HCEC 1CT (cell line): ENCODE measurements around the gene IZUMO4.
"Not testable (repeated sequence)": the region's sequence is repeated elsewhere in the genome, so short reads cannot be mapped to it uniquely, and the experiment has no call there.

Experiments used
- DNase-seq: peaks from one replicate; pipeline ENCODE4 v3.0.0-alpha.2; 2017

The IZUMO4 gene

DNA sequence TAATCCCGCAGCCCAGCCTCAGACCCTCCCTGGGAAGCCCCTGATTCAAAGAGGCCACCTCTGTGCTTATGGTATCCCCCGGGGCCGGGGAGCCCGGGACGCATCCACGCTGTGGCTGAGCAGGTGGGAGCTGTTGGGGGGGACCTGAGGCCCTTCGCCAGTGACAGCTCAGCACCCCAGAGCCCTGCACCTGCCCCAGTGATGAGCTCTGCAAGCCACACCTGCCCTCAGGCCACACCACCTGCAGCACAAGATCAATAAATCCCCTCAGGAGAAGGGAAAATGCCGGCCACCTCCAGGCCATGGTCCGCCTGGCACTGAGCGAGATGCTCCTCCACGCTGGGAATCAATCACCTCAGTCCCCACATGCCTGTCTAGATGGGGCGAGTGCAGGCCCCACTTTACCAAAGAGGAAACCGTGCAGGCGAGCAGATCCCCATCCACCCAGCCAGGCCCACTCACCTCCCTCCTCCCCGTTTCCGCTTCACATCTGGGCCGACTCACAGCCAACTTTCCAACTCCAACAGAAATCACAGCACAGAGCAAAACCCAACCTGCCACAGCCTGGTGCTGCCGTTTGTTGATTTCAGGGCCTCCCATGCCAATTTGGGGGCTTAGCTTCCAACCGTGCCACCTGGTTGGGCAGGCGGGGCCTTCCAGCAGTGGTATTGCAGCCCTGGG, 13.4 kb upstream of the IZUMO4 start:
- DNase-seq = no peak

DNA sequence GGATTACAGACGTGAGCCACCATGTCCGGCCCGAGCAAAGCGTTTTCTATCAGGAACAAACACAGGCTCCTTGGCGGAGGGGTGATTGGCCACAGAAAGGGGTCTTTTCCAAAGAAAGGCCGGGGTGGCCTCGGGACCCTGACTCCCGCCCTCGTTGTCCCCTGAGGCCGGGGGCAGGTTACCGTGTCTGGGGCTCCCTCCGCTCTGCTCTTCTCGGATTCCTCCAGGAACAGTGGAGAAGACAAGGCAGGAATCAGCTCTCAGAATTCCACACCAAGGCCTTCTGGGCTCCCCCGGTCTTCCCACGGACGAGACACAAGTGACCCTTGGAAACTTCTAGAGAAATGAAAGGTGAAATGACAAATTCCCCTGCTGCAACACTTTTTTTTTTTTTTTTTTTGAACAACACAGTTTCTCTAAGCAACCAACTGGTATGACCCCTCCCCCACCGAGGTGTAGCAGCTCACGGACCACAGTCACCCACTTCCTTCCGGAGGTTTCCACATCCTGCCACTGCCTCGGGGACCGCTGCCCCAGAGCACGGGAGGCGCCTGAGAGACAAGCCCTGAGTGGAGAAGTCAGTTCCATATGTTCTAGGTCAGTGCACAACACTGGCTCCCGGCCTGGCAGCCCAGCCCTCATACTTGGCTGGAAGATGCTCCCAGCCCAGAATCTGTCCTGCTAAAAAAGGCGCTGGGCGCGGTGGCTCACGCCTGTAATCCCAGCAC, 11.6 kb upstream of the IZUMO4 start:
- no peak for DNase-seq

DNA sequence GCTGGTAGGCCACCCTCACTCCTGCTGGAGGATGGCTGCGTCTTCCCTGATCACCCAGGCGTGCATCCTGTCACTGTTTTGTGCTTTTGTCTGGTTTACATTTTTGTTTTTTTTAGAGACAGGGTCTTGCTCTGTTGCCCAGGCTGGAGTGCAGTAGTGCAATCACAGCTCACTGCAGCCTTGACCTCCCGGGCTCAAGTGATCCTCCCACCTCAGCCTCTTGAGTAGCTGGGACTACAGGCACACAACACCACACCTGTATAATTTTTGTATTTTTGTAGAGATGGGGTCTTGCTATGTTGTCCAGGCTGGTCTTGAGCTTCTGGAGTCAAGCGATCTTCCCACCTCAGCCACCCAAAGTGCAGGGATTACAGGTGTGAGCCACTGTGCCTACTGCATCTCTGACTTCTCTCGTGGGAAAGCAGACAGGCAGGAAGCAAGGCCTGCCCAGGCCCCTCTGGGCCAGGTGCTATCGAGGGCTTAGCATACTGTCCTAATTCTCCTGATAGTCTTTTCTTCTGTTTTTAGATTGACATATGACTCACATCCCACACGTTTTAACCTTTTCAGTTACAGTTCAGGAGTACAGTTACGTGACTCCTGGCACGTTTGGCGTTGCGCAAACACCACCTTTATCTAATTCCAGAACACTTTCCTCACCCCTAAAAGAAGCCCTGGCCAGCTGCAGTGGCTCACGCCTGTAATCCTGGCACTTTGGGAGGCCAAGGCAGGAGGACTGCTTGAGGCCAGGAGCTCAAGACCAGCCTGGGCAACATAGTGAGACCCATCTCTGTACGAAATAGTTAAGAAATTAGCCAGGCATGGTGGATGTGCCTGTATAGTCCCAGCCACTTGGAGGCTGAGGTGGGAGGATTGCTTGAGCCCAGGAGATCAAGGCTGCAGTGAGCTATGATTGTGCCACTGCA, 9.8 kb upstream of the IZUMO4 start:
- peak; percentile 7 for DNase-seq

DNA sequence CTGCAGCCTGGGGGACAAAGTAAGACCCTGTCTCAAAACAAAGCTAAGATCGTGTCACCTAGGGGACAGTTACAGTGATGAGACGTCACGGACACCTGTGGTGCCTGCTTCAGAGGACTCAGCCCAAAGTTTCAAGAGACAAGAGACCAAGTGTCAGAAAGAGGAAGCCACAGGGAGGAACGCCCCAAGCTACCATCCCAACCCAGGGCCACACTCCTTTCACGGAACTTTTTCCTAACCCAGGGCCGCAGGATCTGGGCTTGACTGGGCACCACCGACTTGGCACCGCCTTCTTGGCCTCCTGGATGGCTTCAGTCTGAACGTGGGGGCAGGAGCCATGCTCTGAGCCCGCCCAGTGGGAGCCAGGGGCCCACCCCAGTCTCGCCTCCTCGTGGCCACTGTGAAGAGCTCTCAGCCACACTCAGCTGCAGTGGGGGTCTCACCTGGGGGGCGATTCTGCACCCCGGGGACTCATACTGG, 9.1 kb upstream of the IZUMO4 start:
- DNase-seq = no peak

DNA sequence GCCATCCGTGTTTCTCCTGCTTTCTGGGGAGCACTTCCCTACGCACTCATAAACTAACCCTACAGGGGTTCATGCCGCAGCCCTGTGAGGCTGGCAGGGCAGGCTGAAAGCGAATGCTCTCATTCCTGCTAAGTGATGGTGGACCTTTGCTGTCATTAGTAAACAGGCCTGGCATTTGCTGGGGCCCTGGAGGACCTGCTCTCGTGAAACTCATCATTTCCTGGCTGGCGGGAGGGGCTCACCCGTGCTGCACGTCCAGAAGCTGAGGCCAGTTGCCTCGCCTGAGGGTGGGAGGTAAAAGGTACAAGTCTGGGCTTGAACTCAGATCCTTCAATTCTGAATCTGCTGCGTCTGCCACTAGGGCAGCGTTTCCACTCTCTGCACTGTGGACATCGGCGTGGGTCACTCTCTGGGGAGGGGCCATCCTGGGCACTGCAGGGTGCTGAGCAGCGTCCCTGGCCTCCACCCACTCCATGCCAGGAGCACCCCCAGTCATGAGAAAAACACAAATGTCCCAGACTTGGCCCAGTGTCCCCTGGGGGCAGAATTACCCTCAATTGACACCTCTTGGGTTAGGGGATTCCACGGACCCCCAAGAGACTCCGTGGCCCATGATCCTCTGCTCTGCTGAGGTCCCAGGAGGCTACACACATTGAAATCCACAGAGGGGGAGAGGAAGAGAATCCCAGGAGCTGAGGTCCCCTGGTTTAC, 7.6 kb upstream of the IZUMO4 start:
- DNase-seq = no peak

DNA sequence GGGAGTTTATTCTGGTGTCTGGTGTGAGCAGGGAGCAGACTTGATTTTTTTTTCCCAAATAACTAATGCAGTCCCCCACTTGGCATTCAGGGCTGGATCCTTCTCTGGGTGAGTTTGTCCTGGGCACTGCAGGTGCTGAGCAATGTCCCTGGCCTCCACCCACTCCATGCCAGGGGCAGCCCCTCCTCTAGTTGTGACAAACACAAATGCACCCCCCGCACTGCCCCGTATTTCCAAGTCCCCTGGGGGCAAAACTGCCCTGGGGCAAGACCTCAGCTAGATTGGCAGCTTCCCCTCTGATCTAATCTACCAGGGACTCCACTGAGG, 7.0 kb upstream of the IZUMO4 start:
- DNase-seq = no peak

DNA sequence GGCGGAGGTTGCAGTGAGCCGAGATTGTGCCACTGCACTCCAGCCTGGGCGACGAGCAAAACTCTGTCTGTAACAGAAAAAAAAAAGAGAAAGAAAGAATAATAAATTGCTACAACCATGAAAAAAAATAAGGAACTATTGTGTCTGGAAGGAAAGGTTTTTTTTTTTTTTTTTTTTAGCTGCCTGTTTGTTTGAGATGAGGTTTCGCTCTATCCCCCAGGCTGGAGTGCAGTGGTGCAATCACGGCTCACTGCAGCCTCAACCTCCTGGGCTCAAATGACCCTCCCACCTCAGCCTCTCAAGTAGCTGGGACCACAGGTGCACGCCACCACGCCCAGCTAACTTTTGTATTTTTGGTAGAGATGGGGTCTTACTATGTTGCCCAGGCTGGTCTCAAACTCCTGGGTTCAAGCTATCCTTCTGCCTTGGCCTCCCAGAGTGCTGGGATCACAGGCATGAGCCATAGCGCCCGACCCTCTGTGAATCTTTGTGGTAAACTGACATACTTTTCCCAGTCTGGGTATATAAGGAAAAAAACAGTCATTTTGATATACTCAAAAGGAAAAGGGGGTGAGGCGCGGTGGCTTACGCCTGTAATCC, 4.7 kb upstream of the IZUMO4 start:
- not testable (repeated sequence) for DNase-seq

DNA sequence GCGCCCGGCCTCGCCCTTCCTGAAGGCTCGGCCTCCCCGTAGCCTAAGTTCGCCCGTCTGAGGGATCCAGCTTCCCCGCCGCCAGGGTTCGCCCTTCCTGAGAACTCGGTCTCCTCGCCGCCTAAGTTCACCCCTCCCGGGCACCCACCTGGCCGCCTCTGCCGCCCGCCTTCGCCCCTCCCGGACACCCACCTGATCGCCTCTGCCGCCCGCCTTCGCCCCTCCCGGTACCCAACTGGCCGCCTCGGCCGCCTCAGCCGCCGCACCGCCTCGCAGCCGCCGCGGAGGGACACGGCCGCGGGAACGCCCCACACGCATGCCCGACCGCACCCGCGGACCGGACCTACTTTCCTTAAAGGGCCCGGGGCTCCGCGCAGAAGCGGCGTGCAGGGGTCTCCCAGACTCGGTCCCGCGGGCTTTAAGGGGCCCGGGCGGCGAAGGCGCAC, 658 bp upstream of the IZUMO4 start, which contains the start of gene MOB3A:
Gene MOB3A (minus strand): TSS at position 293 of the 446 bp plus-strand sequence. CDS start 17,766 bp downstream, outside the sequence.
- DNase-seq = peak; percentile 88

DNA sequence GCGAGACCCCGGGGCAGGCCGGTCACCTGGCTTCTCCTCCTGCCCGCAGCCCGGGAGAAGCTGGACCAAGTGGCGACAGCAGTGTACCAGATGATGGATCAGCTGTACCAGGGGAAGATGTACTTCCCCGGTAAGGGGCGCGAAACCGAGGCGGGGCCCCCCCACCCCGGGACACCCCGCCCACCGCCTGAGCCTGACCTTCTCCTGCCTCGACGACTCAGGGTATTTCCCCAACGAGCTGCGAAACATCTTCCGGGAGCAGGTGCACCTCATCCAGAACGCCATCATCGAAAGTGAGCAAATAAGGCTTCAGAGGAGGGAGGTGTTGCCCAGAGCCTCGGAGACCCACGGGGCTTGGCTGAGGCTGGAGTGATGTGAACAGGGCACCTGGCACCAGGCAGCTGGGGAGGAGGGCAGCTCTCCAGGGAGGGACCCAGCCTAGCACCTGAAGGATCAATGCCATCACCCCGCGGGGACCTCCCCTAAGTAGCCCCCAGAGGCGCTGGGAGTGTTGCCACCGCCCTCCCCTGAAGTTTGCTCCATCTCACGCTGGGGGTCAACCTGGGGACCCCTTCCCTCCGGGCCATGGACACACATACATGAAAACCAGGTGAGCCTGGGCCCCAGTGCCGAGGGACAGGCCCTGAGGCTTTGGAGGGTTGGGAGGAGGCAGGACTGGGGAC, 629 bp downstream of the IZUMO4 start:
- DNase-seq = no peak

DNA sequence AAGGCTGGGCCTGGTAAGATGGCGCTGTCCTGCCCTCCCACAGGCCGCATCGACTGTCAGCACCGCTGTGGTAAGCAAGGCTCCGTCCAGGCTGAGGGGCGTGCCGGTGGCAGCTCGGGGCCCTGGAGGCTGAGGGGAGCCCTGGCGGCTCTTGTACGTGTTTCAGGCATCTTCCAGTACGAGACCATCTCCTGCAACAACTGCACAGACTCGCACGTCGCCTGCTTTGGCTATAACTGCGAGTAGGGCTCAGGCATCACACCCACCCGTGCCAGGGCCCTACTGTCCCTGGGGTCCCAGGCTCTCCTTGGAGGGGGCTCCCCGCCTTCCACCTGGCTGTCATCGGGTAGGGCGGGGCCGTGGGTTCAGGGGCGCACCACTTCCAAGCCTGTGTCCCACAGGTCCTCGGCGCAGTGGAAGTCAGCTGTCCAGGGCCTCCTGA, 1.2 kb downstream of the IZUMO4 start:
- DNase-seq = no peak

DNA sequence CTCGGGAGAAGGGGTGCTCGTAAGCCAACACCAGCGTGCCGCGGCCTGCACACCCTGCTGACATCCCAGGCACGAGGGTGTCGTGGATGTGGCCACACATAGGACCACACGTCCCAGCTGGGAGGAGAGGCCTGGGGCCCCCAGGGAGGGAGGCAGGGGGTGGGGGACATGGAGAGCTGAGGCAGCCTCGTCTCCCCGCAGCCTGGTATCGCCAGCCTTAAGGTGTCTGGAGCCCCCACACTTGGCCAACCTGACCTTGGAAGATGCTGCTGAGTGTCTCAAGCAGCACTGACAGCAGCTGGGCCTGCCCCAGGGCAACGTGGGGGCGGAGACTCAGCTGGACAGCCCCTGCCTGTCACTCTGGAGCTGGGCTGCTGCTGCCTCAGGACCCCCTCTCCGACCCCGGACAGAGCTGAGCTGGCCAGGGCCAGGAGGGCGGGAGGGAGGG, 2.4 kb downstream of the IZUMO4 start:
- DNase-seq = no peak

DNA sequence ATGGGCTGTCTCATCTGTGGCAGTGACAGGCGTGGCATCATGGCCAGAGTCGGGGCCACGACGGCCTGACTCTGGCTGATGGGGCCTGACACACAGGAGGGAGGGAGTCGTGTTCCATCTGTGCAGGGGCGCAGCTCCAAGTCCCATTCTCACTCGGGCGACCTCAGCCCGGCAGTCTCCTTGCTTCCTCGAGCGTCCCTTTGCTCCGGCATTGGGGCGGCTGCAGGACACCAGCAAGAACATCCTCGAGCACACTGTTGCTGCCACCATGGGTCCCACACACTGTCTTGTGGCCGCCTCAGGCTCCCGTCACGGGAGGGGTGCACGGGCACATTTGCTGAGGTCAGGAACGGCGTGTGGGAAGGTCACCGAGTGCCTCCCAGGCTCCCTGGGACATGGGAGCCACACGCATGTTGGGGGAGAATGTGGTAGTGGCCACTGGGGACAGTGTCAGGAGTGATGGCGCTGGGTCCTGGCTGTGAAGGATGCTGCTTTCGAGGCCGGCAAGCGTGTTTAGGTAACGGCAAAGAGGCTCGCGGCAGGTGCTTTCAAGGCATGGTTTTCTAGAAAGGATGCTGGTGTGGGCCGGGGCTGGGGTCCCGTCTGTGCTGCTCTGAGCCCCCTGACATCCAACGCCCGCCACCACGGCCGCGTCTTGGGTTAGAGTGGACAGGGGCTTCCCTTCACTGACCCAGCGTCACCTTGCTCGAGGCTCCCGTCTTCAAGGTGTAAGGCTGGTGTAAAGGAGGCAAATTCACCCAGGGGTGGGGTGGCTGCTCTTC, 3.4 kb downstream of the IZUMO4 start:
- no peak for DNase-seq

DNA sequence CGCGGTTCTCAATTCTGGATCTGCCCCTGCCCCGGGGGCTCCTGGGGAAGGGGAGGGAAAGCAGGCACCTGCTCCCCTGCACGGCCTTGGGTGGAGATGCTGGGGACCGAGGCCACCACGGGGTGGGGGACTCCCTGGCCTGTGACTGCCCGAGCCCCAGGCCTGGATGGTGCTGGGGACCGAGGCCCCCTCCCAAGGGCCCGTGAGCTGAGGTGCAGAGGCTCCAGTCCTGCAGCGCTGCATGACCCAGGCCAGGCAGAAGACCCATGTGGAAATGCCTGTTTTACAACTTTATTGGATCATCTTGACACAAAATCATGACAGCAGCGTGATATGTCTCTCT, 4.0 kb downstream of the IZUMO4 start:
- DNase-seq = no peak

DNA sequence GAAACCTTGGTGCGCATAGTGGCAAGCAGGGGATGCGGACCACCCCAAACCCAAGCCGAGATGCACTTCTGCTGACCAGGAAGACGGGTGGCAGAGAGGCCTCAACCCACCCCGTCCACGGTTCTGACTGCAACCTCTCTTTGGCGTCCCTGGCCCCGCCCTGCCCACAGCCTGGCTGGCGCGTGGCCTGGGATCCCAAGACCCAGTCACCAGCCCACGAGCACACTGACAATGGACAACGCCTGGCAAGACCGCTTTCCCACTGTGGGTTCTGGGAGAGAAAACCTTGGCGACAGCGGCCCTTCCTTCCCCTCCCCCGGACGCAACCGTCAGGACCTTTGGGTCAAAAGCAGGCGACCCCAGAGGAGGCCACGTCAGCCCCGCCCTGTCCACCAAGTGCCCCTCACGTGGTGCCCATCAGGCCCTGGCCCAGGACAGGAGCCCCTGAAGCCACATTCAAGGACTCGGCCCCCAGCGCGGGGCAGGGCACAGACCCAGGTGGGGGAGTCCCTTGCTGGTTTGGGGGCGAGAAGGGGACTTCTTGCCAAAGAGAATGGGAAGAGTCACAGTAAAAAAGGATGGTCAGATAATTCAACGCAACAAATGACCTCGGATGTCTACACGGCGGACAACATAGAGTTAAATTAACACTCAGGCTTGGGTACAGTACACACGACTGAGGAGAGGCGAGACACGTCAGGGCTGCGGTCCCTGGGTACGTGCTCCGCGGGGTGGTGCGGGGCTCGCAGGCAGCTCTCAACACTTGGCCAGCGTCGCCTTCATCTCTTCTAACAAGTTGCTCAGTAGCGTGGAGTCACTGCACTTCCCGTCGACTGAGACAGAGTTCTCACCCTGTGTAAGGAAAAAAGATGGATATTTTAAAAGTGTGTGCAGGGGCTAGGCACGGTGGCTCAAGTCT, 5.0 kb downstream of the IZUMO4 start:
- DNase-seq = no peak

DNA sequence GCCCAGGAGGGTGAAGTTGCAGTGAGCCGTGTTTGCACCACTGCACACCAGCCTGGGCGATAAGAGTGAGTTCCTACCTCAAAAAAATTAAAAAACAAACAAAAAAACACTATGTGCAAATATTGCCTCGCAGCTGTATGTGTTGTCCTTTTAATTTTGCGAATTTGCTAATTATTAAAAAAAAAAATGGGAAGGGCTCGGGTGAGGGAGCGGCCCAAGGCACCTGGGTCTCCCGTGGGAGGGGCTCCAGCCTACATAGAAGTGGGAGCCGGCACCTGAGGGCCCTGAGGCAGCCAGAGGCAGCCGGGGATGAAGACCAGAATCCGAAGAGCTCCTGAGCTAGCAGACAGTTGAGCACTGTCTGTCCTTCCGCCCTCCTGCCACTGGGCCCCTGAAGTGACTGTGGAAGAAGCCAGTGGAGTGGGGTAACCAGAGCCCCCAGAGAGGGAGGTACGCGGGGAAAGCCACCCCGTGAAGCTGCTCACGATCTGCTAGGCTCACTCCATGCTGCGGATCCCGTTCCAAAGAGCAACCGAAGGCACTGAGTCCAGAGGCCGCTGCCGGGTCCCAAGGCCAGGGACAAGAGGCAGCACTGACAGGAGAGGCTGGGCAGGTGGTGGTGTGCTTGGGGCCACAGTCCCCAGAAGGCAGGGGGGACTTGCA, 6.5 kb downstream of the IZUMO4 start:
- no peak for DNase-seq

DNA sequence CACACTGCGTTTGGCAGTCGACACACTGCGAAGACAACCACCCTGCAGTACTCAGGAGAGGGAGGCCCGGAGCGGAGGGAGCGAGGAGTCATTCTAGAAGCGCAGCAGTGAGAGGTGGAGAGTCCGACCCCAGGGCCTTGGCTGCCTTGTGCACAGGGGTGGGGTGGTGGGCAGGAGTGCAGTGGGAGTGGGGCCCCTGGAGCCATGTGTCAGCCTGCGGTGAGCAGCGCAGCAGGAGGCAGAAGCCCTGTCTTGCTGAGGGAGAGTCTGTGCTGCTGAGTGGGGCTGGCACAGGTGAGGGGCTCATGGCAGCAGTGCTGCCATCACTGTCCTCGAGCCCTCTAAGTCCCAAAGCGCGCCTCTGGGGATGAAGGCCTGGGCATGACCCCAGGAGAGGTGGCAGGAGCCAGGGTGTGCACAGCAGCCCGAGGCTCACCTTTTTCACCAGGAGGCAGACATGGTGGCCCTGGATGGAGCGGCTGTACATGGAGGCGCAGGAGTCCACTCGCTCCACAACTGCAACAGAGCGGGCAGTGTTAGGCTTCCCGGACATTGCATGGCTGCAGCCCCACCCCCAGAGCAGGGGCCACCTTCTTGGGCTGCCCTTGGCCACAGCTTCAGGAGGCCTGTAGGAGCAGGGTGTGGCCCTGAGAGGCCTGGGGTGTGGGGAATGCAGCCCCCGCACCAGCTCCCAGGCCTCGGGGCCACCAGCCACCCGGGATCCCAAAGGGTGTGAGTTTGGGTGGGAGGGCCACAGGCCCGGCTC, 11.7 kb downstream of the IZUMO4 start:
- no peak for DNase-seq

DNA sequence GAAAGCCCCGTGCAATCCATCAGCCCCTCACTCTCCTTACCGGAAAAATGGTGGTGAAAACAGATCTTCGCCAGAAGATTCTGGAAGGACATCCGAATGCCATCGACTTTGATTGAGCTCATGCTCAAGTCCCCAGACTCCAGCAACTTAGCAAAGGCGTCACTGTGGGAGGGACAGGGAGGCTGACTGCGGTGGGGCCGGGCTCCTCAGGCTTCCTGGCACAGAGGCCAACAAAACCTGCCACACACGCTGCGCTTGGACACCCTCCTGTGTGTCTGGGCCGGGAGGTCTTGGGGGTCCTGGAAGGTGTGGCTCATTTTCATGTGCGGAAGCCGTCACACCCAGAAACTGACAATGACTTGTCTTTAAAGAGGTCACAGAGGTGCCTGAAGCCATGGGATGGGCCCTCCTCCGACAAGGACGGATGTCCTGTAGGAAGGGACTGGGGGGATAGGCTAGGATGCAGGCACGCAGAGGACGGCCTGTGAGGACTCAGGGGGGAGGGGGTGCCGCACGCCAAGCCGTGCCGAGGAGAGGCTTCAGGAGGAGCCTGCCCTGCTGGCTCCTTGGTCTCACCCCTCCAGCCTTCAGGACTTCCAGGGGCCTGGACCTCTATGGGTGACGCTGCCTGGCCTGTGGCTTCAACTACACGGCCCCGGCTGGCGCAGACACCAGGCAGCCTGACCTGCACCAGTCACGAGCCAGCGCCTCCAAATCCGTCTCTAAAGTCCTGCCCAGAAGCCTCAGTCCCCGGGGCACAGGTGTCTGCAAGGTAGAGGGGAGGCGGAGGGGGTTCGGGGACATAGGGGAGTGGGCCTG, 12.5 kb downstream of the IZUMO4 start:
- DNase-seq = no peak
